ENCODE results near the gene GTF2F1.
"Not testable (repeated sequence)": the region's sequence is repeated elsewhere in the genome, so short reads cannot be mapped to it uniquely, and the experiment has no call there.

Gene GTF2F1

GRCh38 chr19:6431891-6432290 is 38.9 kb upstream of the GTF2F1 start:
- H3K4me3 ChIP-seq (ENCODE audit: low read length), result no peak overlapping the region
- TF ChIP-seq, protein P1, sequence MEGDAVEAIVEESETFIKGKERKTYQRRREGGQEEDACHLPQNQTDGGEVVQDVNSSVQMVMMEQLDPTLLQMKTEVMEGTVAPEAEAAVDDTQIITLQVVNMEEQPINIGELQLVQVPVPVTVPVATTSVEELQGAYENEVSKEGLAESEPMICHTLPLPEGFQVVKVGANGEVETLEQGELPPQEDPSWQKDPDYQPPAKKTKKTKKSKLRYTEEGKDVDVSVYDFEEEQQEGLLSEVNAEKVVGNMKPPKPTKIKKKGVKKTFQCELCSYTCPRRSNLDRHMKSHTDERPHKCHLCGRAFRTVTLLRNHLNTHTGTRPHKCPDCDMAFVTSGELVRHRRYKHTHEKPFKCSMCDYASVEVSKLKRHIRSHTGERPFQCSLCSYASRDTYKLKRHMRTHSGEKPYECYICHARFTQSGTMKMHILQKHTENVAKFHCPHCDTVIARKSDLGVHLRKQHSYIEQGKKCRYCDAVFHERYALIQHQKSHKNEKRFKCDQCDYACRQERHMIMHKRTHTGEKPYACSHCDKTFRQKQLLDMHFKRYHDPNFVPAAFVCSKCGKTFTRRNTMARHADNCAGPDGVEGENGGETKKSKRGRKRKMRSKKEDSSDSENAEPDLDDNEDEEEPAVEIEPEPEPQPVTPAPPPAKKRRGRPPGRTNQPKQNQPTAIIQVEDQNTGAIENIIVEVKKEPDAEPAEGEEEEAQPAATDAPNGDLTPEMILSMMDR (IDR thresholded peaks at IDR 0.05; ENCODE audit: insufficient read depth, low read depth, low read length, missing control alignments), result no peak
- no peak for DNase-seq (ENCODE audit: low read depth)

DNA sequence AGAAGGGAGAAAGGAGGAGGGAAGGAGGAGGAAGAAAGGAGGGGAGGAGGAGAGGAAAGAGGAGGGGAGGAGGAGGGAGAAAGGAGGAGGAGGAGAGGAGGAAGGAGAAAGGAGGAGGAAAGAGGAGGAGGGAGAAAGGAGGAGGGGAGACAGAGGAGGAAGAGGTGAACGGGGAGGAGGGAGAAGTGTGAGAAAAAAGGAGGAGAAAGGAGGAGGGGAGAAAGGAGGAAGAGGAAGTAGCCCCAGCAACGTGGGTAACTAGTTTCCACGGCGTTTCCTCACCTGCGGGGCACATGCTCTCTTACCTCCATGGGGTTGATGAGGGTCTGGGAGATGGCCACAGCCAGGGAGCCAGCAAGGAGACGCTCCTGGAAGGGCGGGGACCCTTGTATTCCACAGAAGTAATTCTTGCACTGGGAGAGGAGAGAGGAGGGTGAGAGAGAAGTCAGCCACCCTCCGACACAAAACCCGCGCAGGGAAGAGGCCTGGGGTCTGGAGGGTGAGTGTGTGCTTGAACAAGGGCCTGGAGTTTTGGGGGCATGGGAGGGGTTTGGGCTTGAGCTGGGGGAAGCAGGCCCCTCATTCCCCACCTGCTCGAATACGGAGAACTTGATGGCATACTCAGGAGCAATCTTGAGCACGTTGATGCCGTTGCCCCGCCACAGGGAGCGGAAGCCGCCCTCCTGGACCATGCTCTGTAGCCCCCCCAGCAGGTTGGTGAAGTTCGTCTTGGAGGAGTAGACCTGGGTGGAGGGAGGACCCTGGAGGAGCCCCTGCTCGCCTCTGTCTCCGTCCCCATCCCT is 36.7 kb upstream of the GTF2F1 start:
- DNase-seq (ENCODE audit: low read depth), result no peak
- TF ChIP-seq, protein P1 (IDR thresholded peaks at IDR 0.05; ENCODE audit: insufficient read depth, low read depth, low read length, missing control alignments), result no peak
- no peak overlapping the region for H3K4me3 ChIP-seq (ENCODE audit: low read length)

GRCh38 chr19:6428692-6429418 is 35.9 kb upstream of the GTF2F1 start:
- H3K4me3 ChIP-seq (ENCODE audit: low read length); DNase-seq (ENCODE audit: low read depth): not testable (repeated sequence)

- no peak overlapping the region for H3K4me3 ChIP-seq (ENCODE audit: low read length)
- DNase-seq (ENCODE audit: low read depth), result no peak
- TF ChIP-seq, protein P1 (IDR thresholded peaks at IDR 0.05; ENCODE audit: insufficient read depth, low read depth, low read length, missing control alignments), result no peak
These were observed 34.2 kb upstream of the GTF2F1 start for GRCh38 chr19:6427131-6427530.

DNA sequence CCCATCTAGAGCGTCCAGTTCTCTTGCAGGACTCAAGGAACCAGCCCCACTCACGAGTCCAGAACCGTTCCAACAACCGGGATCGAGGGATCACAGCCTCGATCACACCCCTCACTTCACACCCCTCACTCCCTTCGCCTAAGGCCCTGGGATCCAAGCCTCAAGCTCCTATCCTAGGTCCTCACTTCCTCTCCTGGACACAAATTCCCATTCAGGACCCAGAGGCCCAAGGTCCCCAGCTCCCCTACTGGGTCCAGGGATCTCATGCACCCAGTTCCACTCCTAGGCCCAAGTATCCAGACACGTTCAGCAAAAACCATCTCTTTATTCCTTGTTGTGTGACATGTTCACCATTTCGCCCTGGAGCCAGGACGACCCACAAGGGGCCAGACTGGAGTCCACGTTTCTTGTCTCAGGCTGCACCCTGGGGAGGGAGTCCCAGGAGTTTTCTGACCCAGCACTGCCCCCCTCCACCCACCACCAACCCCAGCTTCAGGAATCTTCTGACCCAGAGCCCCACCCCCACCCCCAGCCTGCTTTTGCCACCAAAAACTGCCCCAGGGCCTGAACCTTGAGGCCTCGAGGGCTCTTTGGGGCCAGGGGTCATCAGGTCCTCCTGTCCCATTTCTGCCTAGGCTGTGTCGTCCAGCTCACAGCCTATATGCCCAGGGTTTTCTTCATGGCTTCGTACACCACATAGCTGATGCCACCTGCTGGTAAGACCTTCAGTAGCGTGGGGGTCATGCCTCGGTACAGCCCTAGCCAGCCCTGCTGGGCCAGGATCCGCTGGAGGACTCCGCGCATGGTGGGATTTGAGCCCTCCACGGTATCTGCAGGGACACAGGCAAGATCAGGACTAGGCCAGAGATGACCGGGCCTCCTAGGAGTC is 33.0 kb upstream of the GTF2F1 start:
- TF ChIP-seq, protein P1 (IDR thresholded peaks at IDR 0.05; ENCODE audit: insufficient read depth, low read depth, low read length, missing control alignments), result no peak
- H3K4me3 ChIP-seq (ENCODE audit: low read length), result peak overlapping the region; percentile 17
- DNase-seq (ENCODE audit: low read depth), result no peak

GRCh38 chr19:6424939-6425731 is 32.2 kb upstream of the GTF2F1 start:
- peak; percentile 100 for DNase-seq (ENCODE audit: low read depth)
- H3K4me3 ChIP-seq (ENCODE audit: low read length), result peak overlapping the region; percentile 17
- TF ChIP-seq, protein P1 (IDR thresholded peaks at IDR 0.05; ENCODE audit: insufficient read depth, low read depth, low read length, missing control alignments), result no peak

Measured in epithelial cell of esophagus (primary cell).